GM15510 (cell line): ENCODE results near the gene ZDHHC24.

ENCODE experiments used
- POLR2A ChIP-seq: IDR thresholded peaks from 3 replicates; pipeline ENCODE4 v1.6.1; 2011; ENCODE audit warnings: borderline replicate concordance; ENCODE audit not compliant: insufficient read length; ENCODE audit errors: extremely low read depth

ZDHHC24 gene

DNA sequence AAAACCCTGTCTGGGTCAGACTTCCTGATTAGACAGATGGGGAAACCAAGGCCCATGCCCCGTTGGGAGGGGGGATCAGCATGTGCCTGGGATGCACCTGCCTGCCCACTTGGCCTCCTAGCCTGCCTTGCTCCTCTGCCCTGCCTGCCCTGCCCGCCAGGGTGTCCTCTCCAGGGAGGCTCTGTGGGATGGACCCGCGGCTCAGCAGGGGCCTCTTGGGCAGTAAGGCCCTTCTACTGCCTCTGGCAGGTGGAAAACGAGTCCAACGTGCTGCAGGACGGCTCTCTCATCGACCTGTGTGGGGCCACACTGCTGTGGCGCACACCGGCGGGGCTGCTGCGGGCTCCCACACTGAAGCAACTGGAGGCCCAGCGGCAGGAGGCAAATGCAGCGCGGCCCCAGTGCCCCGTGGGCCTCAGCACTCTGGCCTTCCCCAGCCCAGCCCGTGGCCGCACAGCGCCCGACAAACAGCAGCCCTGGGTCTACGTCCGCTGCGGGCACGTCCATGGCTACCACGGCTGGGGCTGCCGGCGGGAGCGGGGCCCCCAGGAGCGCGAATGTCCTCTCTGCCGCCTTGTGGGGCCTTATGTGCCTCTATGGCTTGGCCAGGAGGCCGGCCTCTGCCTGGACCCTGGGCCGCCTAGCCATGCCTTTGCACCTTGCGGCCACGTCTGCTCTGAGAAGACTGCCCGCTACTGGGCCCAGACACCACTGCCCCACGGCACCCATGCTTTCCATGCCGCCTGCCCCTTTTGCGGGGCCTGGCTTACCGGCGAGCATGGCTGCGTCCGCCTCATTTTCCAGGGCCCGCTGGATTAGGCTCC is 70.3 kb downstream of the ZDHHC24 start:
- TF ChIP-seq POLR2A = no peak

DNA sequence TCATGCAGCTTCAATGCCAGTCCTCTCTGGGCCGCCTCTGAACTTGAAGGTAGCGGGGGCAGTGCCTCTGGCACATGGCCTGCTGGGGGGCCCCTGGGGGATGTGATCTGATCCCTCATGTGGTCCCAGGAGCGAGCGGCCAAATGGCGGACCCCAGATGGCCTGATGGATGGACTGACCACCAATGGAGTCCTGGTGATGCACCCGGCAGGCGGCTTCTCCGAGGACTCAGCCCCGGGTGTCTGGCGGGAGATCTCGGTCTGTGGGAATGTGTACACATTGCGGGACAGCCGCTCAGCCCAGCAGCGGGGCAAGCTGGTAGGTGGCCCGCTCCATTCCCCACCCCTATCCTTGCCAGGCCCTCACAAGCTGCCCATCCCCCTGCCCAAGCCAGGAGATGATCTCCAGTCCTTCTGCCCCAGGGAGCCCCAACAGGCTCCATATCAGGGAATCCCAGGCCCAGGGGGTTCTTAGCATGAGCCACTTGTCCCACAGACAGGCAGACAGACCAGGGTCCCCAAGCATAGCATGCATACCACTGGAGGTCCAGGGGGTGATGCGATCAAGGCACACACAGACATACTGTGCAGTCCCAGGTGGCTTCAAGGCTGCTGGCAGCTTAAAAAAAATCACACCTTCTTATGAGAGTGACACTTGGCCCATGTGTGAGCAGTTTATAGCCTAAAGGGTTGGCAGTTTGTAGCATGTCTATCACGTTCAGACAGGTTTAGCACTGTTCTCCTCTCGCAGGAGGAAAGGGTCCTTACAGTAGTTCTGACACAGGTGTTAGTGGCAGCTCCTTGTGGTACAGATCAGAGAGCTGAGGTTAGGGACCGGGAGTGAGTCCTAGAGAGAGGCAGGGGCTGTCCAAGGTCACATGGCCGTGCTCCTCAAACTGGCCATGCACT is 72.0 kb downstream of the ZDHHC24 start:
- no peak for TF ChIP-seq POLR2A

DNA sequence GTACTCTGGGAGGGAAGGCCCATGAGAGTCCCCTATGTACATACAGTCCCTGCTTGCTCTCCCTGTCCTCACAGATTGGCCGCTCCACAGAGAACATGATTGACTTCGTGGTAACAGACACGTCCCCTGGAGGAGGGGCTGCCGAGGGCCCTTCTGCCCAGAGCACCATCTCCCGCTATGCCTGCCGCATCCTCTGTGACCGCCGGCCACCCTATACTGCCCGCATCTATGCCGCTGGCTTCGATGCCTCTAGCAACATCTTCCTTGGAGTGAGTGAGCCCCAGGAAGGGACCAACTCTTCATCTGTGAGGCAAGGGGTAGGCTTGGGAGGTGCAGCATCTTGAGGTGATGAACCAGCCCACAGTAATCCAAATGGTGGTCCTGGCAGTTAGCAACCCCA is 72.7 kb downstream of the ZDHHC24 start:
- TF ChIP-seq POLR2A = no peak

DNA sequence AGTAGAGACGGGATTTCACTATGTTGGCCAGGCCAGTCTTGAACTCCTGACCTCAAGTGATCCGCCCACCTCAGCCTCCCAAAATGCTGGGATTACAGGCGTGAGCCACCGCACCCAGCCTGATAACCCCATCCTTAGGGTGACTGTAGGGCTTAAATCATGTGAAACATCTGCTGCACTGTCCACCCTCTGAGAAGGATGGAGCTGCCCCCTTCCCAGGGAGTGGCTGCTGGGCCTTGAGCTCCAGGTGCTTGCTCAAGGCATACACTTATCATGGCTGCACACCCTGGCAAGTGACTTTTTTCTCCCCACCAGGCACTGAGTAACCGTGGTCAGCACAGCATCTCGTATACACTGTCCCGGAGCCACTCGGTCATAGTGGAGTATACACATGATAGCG is 73.8 kb downstream of the ZDHHC24 start:
- no peak for TF ChIP-seq POLR2A

DNA sequence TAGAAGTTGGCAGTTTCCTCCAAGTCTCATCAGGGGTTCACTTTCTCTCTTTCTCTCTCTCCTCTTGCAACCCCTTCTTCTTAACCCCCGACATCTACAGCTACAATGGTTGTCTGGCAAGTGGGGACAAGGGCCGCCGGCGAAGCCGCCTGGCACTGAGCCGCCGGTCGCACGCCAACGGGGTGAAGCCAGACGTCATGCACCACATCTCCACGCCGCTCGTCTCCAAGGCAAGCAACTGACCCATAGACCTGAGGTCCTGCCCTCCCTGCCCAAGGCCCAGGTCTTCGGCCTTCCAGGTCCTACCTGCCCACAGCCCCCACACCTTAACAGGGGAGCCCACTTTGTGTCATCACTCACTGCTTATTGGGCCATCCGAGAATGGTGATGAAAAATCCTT is 74.7 kb downstream of the ZDHHC24 start:
- no peak for TF ChIP-seq POLR2A
